ENCODE results near the gene ERCC8.

ERCC8 gene

GRCh38 chr5:60927450-60927849 lies 17.4 kb downstream of the ERCC8 start:
- no peak overlapping the region for H3K4me3 ChIP-seq (ENCODE audit: low read depth, low read length)
- in situ Hi-C loops (cut with HindIII; ENCODE audit: low sequenced_read_pairs), result no loop called here
- no peak for DNase-seq (ENCODE audit: low read depth, low spot score)
- TF ChIP-seq CTCF (IDR thresholded peaks at IDR 0.05; ENCODE audit: low read depth, low read length), result no peak

- in situ Hi-C loops (cut with HindIII; ENCODE audit: low sequenced_read_pairs), result no loop called here
- TF ChIP-seq CTCF (IDR thresholded peaks at IDR 0.05; ENCODE audit: low read depth, low read length), result no peak
- H3K4me3 ChIP-seq (ENCODE audit: low read depth, low read length), result no peak overlapping the region
- DNase-seq (ENCODE audit: low read depth, low spot score), result no peak
Observed at GRCh38 chr5:60918466-60918865, 26.4 kb downstream of the ERCC8 start.

GRCh38 chr5:60916646-60917045 lies 28.2 kb downstream of the ERCC8 start:
- no peak for DNase-seq (ENCODE audit: low read depth, low spot score)
- in situ Hi-C loops (cut with HindIII; ENCODE audit: low sequenced_read_pairs), result no loop called here

GRCh38 chr5:60903356-60903755 lies 41.5 kb downstream of the ERCC8 start:
- in situ Hi-C loops (cut with HindIII; ENCODE audit: low sequenced_read_pairs), result no loop called here
- no peak for TF ChIP-seq CTCF (IDR thresholded peaks at IDR 0.05; ENCODE audit: low read depth, low read length)
- no peak for DNase-seq (ENCODE audit: low read depth, low spot score)
- H3K4me3 ChIP-seq (ENCODE audit: low read depth, low read length), result no peak overlapping the region

More at GRCh38 chr5:60916646-60917045, 28.2 kb downstream of the ERCC8 start:
- no peak for TF ChIP-seq CTCF (IDR thresholded peaks at IDR 0.05; ENCODE audit: low read depth, low read length)
- no peak overlapping the region for H3K4me3 ChIP-seq (ENCODE audit: low read depth, low read length)

- H3K4me3 ChIP-seq (ENCODE audit: low read depth, low read length), result no peak overlapping the region
- TF ChIP-seq CTCF (IDR thresholded peaks at IDR 0.05; ENCODE audit: low read depth, low read length), result no peak
- in situ Hi-C loops (cut with HindIII; ENCODE audit: low sequenced_read_pairs), result no loop called here
- DNase-seq (ENCODE audit: low read depth, low spot score), result no peak
Observed at GRCh38 chr5:60896991-60897390, 47.9 kb downstream of the ERCC8 start.

GRCh38 chr5:60893521-60893920 lies 51.3 kb downstream of the ERCC8 start:
- DNase-seq (ENCODE audit: low read depth, low spot score), result no peak
- TF ChIP-seq CTCF (IDR thresholded peaks at IDR 0.05; ENCODE audit: low read depth, low read length), result no peak
- no peak overlapping the region for H3K4me3 ChIP-seq (ENCODE audit: low read depth, low read length)
- in situ Hi-C loops (cut with HindIII; ENCODE audit: low sequenced_read_pairs), result no loop called here

GRCh38 chr5:60891667-60892066 lies 53.2 kb downstream of the ERCC8 start:
- H3K4me3 ChIP-seq (ENCODE audit: low read depth, low read length), result no peak overlapping the region
- DNase-seq (ENCODE audit: low read depth, low spot score), result no peak
- in situ Hi-C loops (cut with HindIII; ENCODE audit: low sequenced_read_pairs), result no loop called here
- no peak for TF ChIP-seq CTCF (IDR thresholded peaks at IDR 0.05; ENCODE audit: low read depth, low read length)
